H9 (cell line): ENCODE measurements around the gene OR5AN1. TPM values are rescaled to one million over a fixed set of nuclear protein-coding genes. Genes with fewer than 3 reads are reported as not detected.

Experiments
- DNase-seq: peaks from one replicate; pipeline ENCODE4 v3.0.0-alpha.2; 2017
- H2AFZ ChIP-seq: one replicate; pipeline ENCODE4 v1.6.1; 2013; ENCODE audit warnings: mild to moderate bottlenecking, low read length, control low read depth, moderate library complexity
- H2AK5ac ChIP-seq: 2 replicates; pipeline ENCODE4 v1.6.1; 2013; ENCODE audit warnings: low read length, control low read depth, mixed read lengths; ENCODE audit not compliant: insufficient read length
- H2BK120ac ChIP-seq: one replicate; pipeline ENCODE4 v1.6.1; 2013; ENCODE audit warnings: low read depth, mild to moderate bottlenecking, low read length, control low read depth, inconsistent platforms; ENCODE audit not compliant: poor library complexity, severe bottlenecking
- H2BK12ac ChIP-seq: 2 replicates; pipeline ENCODE4 v1.6.1; 2013; ENCODE audit warnings: low read length, control low read depth, mixed read lengths, low read depth; ENCODE audit not compliant: insufficient read length
- H2BK15ac ChIP-seq: 2 replicates; pipeline ENCODE4 v1.6.1; 2013; ENCODE audit warnings: low read depth, low read length, control low read depth
- H2BK20ac ChIP-seq: one replicate; pipeline ENCODE4 v1.6.1; 2013; ENCODE audit warnings: low read depth, mild to moderate bottlenecking, low read length, control low read depth, inconsistent platforms; ENCODE audit not compliant: poor library complexity, severe bottlenecking
- H2BK5ac ChIP-seq: 2 replicates; pipeline ENCODE4 v1.6.1; 2013; ENCODE audit warnings: low read length, control low read depth, mixed read lengths; ENCODE audit not compliant: insufficient read length
- H3K14ac ChIP-seq: 2 replicates; pipeline ENCODE4 v1.6.1; 2013; ENCODE audit warnings: low read length, control low read depth; ENCODE audit not compliant: insufficient read depth
- H3K18ac ChIP-seq: 2 replicates; pipeline ENCODE4 v1.6.1; 2013; ENCODE audit warnings: low read depth, mild to moderate bottlenecking, mixed read lengths, low read length, control low read depth; ENCODE audit not compliant: insufficient read length
- H3K23ac ChIP-seq: 2 replicates; pipeline ENCODE4 v1.6.1; 2013; ENCODE audit warnings: low read length, control low read depth, mixed read lengths, low read depth; ENCODE audit not compliant: insufficient read length
- H3K23me2 ChIP-seq: 2 replicates; pipeline ENCODE4 v1.6.1; 2013; ENCODE audit warnings: low read depth, mild to moderate bottlenecking, mixed read lengths, low read length, control low read depth; ENCODE audit not compliant: insufficient read length, poor library complexity, severe bottlenecking
- H3K27ac ChIP-seq: 2 replicates; pipeline ENCODE4 v1.5.1; 2013; ENCODE audit warnings: low read length, control low read depth, mixed read lengths, low read depth; ENCODE audit not compliant: insufficient read length
- H3K27me3 ChIP-seq: 2 replicates; pipeline ENCODE4 v1.6.1; 2013; ENCODE audit warnings: low read length, control low read depth, inconsistent platforms; ENCODE audit not compliant: insufficient read depth
- H3K4ac ChIP-seq: 2 replicates; pipeline ENCODE4 v1.6.1; 2013; ENCODE audit warnings: low read depth, mild to moderate bottlenecking, control low read depth, inconsistent platforms, low read length, moderate library complexity
- H3K4me1 ChIP-seq: 2 replicates; pipeline ENCODE4 v1.6.1; 2013; ENCODE audit warnings: low read length, control low read depth, inconsistent platforms; ENCODE audit not compliant: insufficient read depth
- H3K4me2 ChIP-seq: 2 replicates; pipeline ENCODE4 v1.6.1; 2013; ENCODE audit warnings: low read length, control low read depth, mixed read lengths; ENCODE audit not compliant: insufficient read length, insufficient read depth
- H3K56ac ChIP-seq: 2 replicates; pipeline ENCODE4 v1.6.1; 2013; ENCODE audit warnings: low read depth, mild to moderate bottlenecking, mixed read lengths, low read length, control low read depth; ENCODE audit not compliant: insufficient read length
- H3K79me1 ChIP-seq: 2 replicates; pipeline ENCODE4 v1.6.1; 2013; ENCODE audit warnings: low read depth, mild to moderate bottlenecking, moderate library complexity, low read length, control low read depth, inconsistent platforms; ENCODE audit not compliant: insufficient read depth, poor library complexity, severe bottlenecking
- H3K79me2 ChIP-seq: 2 replicates; pipeline ENCODE4 v1.6.1; 2013; ENCODE audit warnings: low read length, control low read depth, inconsistent platforms; ENCODE audit not compliant: insufficient read depth
- H3K9ac ChIP-seq: 2 replicates; pipeline ENCODE4 v1.6.1; 2013; ENCODE audit warnings: low read length, control low read depth, mixed read lengths; ENCODE audit not compliant: insufficient read length; ENCODE audit errors: extremely low read depth
- H3K9me3 ChIP-seq: one replicate; pipeline ENCODE4 v1.6.1; 2013; ENCODE audit warnings: low read depth, low read length, inconsistent platforms; ENCODE audit not compliant: control insufficient read depth
- H3T11ph ChIP-seq: one replicate; pipeline ENCODE4 v1.6.1; 2013; ENCODE audit warnings: mild to moderate bottlenecking, low read length, control low read depth, inconsistent platforms
- H4K20me1 ChIP-seq: one replicate; pipeline ENCODE4 v1.6.1; 2013; ENCODE audit not compliant: control insufficient read depth, insufficient read length, insufficient read depth
- H4K5ac ChIP-seq: 2 replicates; pipeline ENCODE4 v1.6.1; 2013; ENCODE audit warnings: low read depth, mild to moderate bottlenecking, mixed read lengths, low read length, control low read depth; ENCODE audit not compliant: insufficient read length
- H4K8ac ChIP-seq: replicated peaks from 2 replicates; pipeline ENCODE4 v1.6.1; 2013; ENCODE audit warnings: low read length, control low read depth, mixed read lengths, low read depth; ENCODE audit not compliant: insufficient read length
- H4K91ac ChIP-seq: 2 replicates; pipeline ENCODE4 v1.6.1; 2013; ENCODE audit warnings: low read depth, mild to moderate bottlenecking, moderate library complexity, mixed read lengths, low read length, control low read depth; ENCODE audit not compliant: insufficient read length
- H3K27ac Mint-ChIP-seq, 3 experiments: 2 replicates in 2 of 3; 3 replicates in 1 of 3; pipeline ENCODE4 v1.8.0; 2020 to 2021; ENCODE audit warnings: mixed read lengths in 3 of 3, mild to moderate bottlenecking in 1 of 3, moderate library complexity in 1 of 3
- H3K27me3 Mint-ChIP-seq: 2 replicates; pipeline ENCODE4 v1.8.0; 2021; ENCODE audit warnings: low read depth, mild to moderate bottlenecking, moderate library complexity, mixed read lengths
- H3K36me3 Mint-ChIP-seq, 3 experiments: 2 replicates in 2 of 3; 3 replicates in 1 of 3; pipeline ENCODE4 v1.8.0; 2020 to 2021; ENCODE audit warnings: low read depth in 3 of 3, mixed read lengths in 3 of 3; ENCODE audit not compliant: insufficient read depth in 1 of 3
- H3K4me1 Mint-ChIP-seq, 2 experiments: 2 replicates each; pipeline ENCODE4 v1.8.0; 2020; ENCODE audit warnings: mixed read lengths in 2 of 2
- H3K4me3 Mint-ChIP-seq, 2 experiments: 2 replicates in 1 of 2; 3 replicates in 1 of 2; pipeline ENCODE4 v1.8.0; 2020 to 2021; ENCODE audit warnings: mild to moderate bottlenecking in 2 of 2, mixed read lengths in 2 of 2, moderate library complexity in 1 of 2
- H3K9me3 Mint-ChIP-seq, 2 experiments: 2 replicates in 1 of 2; 3 replicates in 1 of 2; pipeline ENCODE4 v1.8.0; 2020; ENCODE audit warnings: mild to moderate bottlenecking in 2 of 2, mixed read lengths in 2 of 2, moderate library complexity in 1 of 2
- total RNA-seq: library from RNA; stranded (reverse); gene quantifications from 2 replicates; pipeline ENCODE4 v1.2.1, GENCODE V29; 2021
- TF ChIP-seq, protein P1 (sequence below): fragments of 200-600 bp; sonication (generic); conservative IDR thresholded peaks from 3 replicates; pipeline ENCODE4 v1.8.0; 2021; ENCODE audit warnings: antibody characterized with exemption, mild to moderate bottlenecking

The OR5AN1 gene
- total RNA-seq, 1 experiment from 2014 or later = not detected

DNA sequence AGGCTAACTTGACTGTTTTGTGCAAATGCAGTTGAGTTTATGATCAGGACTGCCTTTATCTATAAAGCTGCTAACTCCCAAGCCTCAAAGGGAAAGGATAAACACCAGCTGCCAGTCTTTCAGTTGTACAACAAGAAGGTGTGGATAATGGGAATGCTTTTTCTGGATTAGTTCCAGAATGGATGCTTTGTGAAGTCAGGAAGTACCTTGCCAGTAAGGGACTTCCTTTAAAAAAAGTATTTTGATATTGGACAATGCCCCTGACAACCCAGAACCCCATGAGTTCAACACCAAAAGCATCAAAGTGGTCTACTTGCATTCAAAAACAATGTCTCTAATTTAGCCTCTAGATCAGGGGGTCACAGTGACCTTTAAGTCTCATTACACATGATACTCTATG lies 35.5 kb downstream of the OR5AN1 start:
- Histone ChIP-seq H3K4me1 (no peaks in the 10 kb centered on the region), H2AK5ac (no peak overlapping the region), H4K8ac (no peak overlapping the region), H3K14ac (no peak overlapping the region), H2AFZ (no peak overlapping the region), H2BK20ac (no peak overlapping the region), H4K5ac (no peak overlapping the region), H2BK12ac (no peak overlapping the region), H3K56ac (no peak overlapping the region), H3K4ac (no peak overlapping the region), H3K9ac (no peak overlapping the region), H2BK15ac (no peak overlapping the region), H2BK120ac (no peak overlapping the region), H2BK5ac (no peak overlapping the region), H3K23me2 (no peaks in the 10 kb centered on the region), H3K4me2 (no peak overlapping the region), H3K18ac (no peak overlapping the region), H3K27me3 (no peaks in the 10 kb centered on the region), H4K91ac (no peak overlapping the region), H4K20me1 (no peaks in the 10 kb centered on the region), H3K79me2 (no peaks in the 10 kb centered on the region), H3K9me3 (peaks cover 1% of the 10 kb centered on the region), H3K79me1 (no peaks in the 10 kb centered on the region), H3K23ac (no peak overlapping the region), H3K27ac (no peak overlapping the region), H3T11ph (no peak overlapping the region)
- Mint-ChIP-seq H3K27ac (no peak overlapping the region), H3K4me1 (no peaks in the 10 kb centered on the region), H3K36me3 (peaks cover 0 to 17% (median 1%) of the 10 kb centered on the region in 3 experiments; a peak in 3 of 7 replicates), H3K4me3 (no peak overlapping the region), H3K9me3 (peaks cover 26 to 61% of the 10 kb centered on the region in 2 experiments), H3K27me3 (peaks cover 3% of the 10 kb centered on the region; the same call in 1 of the 2 replicates)
- no peak for DNase-seq
- TF ChIP-seq, protein P1, sequence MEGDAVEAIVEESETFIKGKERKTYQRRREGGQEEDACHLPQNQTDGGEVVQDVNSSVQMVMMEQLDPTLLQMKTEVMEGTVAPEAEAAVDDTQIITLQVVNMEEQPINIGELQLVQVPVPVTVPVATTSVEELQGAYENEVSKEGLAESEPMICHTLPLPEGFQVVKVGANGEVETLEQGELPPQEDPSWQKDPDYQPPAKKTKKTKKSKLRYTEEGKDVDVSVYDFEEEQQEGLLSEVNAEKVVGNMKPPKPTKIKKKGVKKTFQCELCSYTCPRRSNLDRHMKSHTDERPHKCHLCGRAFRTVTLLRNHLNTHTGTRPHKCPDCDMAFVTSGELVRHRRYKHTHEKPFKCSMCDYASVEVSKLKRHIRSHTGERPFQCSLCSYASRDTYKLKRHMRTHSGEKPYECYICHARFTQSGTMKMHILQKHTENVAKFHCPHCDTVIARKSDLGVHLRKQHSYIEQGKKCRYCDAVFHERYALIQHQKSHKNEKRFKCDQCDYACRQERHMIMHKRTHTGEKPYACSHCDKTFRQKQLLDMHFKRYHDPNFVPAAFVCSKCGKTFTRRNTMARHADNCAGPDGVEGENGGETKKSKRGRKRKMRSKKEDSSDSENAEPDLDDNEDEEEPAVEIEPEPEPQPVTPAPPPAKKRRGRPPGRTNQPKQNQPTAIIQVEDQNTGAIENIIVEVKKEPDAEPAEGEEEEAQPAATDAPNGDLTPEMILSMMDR = no peak
